Activated CD4-positive, CD25-positive, alpha-beta regulatory T cell treated with anti-CD3 and anti-CD28 coated beads, Interleukin-2, amount 50 U/mL, for 24 hours (primary cell): ENCODE measurements around the gene ERP27.

Source experiments
- ATAC-seq, 2 donors: fragments of 150-1000 bp; cut with Tn5 transposase; one replicate each; pipeline ENCODE4 v1.10.0; 2021; ENCODE audit warnings: mild to moderate bottlenecking in 1 of 2, moderate library complexity in 1 of 2

The ERP27 gene

GRCh38 chr12:14935031-14935430 lies 3.3 kb downstream of the ERP27 start:
- no peak for ATAC-seq

GRCh38 chr12:14934511-14934910 lies 3.8 kb downstream of the ERP27 start:
- ATAC-seq, result no peak

GRCh38 chr12:14931791-14932560 lies 6.4 kb downstream of the ERP27 start:
- no peak for ATAC-seq

DNA sequence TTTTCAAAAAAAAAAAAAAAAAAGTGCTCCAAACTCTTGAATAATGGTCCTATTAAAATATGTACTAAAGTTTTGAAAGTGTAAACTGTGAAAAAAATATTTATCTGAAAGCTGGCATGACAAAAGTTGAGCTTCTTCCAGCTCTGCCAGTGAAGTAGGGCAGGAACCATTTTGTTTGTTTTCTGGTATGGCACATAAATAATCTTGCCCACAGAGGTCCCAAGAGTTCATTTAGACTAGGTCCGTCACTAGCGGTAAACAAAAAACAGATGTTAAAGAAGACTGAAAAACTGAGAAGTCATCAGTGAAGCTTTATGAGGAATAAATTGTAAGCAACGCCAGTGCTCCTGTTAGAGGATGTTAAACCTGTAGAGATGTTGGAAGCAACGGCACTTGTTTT lies 7.0 kb downstream of the ERP27 start:
- no peak for ATAC-seq

DNA sequence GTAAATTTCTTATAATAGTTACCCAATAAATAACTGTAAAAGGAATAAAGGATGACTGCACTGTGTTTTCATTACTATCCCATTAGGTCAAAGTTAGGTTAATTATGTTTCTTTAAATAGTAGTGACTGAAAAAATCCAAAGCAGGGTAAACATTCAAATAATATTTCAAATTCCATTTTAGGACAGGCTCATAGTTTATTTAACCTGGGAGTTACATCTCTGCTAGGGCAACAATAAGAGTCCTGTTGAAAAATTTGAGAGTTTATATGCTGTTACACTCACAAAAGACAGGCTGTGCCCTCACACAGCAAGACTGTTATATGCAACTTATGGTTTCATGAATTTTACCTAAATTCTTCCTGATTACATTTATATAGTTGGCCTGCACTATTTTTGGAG lies 8.0 kb downstream of the ERP27 start:
- no peak for ATAC-seq

GRCh38 chr12:14928931-14929330 lies 9.4 kb downstream of the ERP27 start:
- no peak for ATAC-seq

GRCh38 chr12:14927267-14927666 lies 11.1 kb downstream of the ERP27 start:
- no peak for ATAC-seq

DNA sequence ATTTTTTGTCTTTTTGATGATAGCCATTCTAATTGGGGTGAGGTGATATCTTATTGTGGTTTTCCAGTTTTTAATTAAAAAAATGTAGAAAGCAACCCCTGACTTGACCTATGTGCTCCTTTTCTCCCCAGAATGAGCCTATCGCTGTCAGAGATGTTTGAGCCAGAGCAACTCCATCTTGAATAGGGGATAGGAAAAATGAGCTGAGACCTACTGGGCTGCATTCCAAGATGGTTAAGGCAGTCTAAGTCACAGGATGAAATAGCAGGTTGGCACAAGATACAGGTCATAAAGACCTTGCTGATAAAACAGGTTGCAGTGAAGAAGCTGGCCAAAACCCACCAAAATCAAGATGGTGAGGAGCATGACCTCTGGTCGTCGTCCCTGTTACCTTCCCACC lies 13.8 kb downstream of the ERP27 start:
- ATAC-seq, result no peak

DNA sequence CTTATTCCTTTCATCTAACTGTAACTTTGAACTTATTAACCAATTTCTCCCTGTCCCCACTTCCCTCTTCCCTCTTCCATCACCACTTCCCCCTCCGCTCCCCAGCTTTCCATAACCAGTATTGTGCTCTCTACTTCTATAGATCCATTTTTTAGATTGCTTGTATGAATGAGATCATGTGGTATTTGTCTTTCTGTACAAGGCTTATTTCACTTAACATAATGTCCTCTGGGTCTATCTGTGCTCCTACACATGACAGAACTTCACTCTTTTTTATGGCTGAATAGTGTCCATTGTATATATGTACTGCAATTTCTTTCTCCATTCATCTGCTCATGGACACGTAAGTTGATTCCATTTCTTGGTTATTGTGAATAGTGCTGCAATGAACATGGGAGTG lies 14.4 kb downstream of the ERP27 start:
- no peak for ATAC-seq

GRCh38 chr12:14921218-14921617 lies 17.1 kb downstream of the ERP27 start:
- ATAC-seq, result no peak

GRCh38 chr12:14920475-14921126 lies 17.7 kb downstream of the ERP27 start:
- ATAC-seq, result peak; percentile 77 to 79

GRCh38 chr12:14919455-14919854 lies 18.9 kb downstream of the ERP27 start:
- ATAC-seq, result peak in 1 of 2 donors; percentile 38

- no peak for ATAC-seq
Observed at GRCh38 chr12:14915736-14916135, 22.6 kb downstream of the ERP27 start.

DNA sequence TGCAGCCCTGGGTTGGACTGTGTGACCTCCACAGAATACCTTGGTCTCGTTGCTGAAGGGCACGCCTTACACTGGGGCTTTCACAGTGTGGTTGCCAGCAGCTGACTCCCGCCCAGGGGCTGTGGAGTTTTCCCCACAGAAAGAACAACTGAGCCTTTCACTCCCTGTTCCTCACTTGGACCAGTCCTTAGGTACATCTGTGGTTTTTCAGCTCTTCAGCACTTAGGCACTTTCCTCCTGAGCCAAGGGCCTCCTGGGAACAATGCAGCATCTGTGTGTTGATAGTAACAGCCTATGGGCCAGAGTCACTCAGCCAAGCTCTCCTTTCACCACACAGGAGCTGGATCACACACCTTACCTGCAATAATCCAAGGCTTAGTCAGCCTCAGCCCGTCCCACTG lies 25.0 kb downstream of the ERP27 start:
- ATAC-seq, result no peak

DNA sequence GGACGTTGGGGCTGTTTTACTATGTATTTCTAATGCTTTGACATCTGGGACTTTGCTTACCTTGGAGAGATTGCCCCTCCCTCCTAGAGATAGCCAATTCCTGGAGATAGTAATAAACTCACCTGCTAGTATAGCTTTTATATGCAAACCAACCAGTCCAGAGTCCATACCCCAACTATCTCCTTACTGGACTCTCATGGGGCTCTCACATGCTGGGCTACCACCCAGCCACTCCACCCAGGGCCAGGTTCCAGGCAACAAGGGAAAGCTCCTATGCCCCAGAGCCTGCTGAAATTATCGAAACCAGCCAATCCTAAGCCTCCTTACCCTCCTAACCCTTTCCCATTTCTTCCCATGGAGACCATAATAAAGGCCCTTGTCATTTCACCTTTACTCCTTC lies 27.2 kb downstream of the ERP27 start:
- ATAC-seq, result no peak

- peak; percentile 84 to 87 for ATAC-seq
Observed at GRCh38 chr12:14910090-14910915, 28.0 kb downstream of the ERP27 start.

- ATAC-seq, result peak in 1 of 2 donors; percentile 11
Observed at GRCh38 chr12:14907953-14908352, 30.4 kb downstream of the ERP27 start.

GRCh38 chr12:14906114-14906513 lies 32.2 kb downstream of the ERP27 start:
- no peak for ATAC-seq

GRCh38 chr12:14905269-14906004 lies 32.9 kb downstream of the ERP27 start:
- no peak for ATAC-seq

- ATAC-seq, result no peak
Observed at GRCh38 chr12:14904854-14905253, 33.5 kb downstream of the ERP27 start.

- ATAC-seq, result peak in 1 of 2 donors; percentile 36
Observed at GRCh38 chr12:14903386-14904098, 34.8 kb downstream of the ERP27 start.

DNA sequence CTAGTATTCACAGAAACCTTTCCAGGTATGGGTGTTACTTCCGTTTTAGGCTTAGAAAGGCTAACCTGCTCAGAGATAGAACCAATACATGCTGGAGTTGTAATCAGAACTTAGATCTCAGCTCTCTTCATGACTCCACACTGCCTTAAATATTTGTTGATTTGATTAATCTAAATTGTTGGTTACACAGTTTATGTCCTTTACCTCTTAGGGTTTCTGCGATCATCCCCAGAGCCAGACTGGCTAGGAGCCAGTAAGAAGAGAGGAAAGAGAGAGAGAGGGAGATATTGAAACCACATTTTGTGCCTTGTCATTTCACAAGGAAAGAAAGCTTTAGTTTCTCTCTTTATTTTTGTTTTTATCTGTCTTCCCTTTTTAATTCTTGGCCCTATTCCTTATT lies 35.9 kb downstream of the ERP27 start:
- no peak for ATAC-seq
